Epidermal melanocyte (primary cell): ENCODE measurements around the gene TMCO6.
"Not testable (repeated sequence)": the region's sequence is repeated elsewhere in the genome, so short reads cannot be mapped to it uniquely, and the experiment has no call there.

Source experiments
- DNase-seq: peaks from one replicate; pipeline ENCODE4 v3.0.0; 2011; ENCODE audit warnings: low spot score; ENCODE audit not compliant: insufficient read length

Gene TMCO6

DNA sequence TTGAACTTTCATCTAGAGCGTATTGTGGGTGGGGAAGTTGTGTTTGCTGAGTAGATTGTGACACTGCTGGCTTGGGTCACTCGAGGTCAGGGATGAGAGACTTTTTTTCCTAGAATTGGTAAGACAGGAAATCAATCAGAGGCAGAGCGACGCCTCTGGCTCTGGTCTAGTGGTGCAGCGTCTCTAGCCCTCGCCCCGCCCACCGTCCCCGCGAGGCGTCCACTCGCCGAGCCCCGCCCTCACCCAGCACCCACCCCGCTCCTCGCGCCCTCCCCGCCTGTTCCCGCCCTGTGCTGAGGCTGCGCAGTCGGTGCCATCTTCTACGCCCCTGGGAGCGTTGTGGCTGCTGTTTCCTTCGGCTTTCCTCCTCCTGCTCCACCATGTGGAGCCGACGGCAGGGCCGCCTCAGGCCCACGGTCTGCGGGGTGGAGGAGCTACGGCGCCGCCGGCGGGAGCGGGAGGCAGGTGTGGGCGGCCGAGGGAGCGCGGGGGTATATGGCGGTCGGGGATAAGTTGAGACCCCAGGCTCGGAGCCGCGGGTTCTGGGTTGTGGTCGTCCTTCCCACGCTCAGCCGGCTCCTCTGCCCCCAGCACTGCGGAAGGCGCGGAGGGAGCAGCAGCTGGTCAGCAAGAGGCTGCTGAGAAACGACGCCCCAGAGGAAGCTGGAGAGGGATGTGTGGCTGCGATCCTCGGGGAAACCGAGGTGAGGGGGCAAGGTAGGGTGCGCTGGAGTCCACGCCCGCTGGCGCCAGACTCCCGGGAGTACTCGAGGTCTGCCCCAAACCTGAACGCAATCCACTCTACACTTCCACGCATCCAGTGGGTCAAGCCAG lies at the start of gene TMCO6:
Gene TMCO6 (plus strand): TSS at position 304 of the 834 bp plus-strand sequence. CDS start 77 bp downstream, at position 381.
- DNase-seq, result peak; percentile 92

GRCh38 chr5:140590861-140591260 lies 48.4 kb upstream of the TMCO6 start:
- no peak for DNase-seq

DNA sequence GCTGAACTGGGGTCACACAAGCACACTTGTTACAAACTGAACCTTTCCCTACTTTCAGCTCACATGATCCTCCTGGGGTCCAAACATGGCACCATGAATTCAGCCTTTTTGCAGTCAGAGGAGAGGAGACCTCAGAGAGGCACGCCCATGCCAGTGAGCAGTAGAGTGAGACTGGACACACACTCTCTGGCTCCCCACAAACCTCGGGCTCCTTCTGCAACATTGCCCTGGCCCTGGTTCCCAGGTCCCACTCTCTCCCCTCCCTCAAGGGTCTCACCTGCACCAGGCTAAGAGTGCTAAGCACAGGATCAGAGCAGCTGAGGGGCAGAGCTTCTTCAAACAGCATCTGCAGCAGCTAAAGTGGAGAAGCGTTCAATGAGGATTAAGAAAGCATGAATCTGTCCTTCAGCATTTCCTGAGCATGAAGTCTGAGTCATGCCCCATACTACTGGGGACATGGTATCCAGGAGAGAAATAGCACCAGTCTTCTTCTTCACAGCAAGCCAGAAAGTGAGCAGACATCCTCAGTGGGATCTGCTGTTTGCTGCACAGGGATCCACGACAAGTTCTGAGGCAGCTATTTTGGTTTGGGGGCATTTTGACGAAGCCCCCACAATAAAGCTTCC lies 47.4 kb upstream of the TMCO6 start:
- DNase-seq, result no peak

DNA sequence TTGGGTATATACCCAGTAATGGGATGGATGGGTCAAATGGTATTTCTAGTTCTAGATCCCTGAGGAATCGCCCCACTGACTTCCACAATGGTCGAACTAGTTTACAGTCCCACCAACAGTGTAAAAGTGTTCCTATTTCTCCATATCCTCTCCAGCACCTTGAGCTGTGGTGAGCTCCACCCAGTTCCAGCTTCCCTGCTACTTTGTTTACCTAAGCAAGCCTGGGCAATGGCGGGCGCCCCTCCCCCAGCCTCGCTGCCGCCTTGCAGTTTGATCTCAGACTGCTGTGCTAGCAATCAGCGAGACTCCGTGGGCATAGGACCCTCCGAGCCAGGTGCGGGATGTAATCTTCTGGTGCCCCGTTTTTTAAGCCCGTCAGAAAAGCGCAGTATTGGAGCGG lies 46.2 kb upstream of the TMCO6 start:
- not testable (repeated sequence) for DNase-seq

- no peak for DNase-seq
Observed at GRCh38 chr5:140594169-140594568, 45.1 kb upstream of the TMCO6 start.

DNA sequence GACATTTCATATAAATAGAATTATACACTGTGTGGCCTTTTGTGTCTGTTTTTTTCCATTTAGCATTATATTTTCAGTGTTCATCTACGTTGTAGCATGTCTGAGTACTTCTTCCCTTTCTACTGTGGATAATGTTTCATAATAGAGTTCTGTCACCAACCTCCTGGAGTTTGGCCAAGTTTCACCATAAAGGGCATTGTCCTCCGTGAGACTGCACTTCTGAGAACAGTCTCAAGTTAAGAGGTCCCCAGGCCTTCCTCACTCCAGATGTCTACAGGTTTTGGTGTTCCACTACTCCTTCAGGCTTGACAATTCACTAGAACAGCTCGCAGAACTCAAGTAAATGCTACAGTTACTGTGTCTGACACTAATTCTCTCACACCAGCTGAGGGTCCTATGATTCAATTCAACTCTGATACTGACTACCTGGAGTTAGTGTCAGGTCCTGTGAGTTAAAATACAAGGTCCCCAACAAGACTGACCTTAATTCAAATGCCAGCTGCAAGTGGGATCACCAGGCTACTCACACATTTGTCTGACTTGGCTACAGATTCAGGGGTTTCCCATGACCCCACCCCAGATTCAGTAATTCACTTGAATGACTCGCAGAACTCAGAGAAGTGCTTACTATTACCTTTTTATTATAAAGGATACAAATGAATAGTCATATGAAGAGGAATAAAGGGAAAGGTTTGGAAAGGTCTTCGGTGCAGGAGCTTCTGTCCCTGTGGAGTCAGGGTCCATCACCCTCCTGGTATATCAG lies 43.5 kb upstream of the TMCO6 start:
- no peak for DNase-seq

GRCh38 chr5:140596321-140596741 lies 42.9 kb upstream of the TMCO6 start:
- DNase-seq, result no peak

GRCh38 chr5:140598836-140599235 lies 40.4 kb upstream of the TMCO6 start:
- DNase-seq, result no peak

DNA sequence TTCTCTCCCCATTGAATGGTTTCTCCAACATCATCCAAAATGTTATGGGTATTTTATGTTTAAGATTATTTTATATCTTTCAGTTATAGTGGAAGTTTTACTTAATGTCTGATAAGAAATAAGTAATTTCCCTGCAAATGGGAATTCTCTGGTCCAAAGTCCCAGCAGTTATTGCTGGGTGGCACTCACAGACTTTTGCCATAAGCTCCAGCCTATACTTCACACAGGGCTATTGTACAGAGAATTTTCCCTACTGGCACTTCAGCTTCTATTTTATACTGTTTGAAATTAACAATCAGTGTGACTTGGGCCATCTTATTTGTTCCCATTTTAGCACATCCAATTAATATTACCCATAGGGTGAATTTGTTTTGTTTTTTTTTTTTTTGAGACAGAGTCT lies 39.2 kb upstream of the TMCO6 start:
- no peak for DNase-seq

DNA sequence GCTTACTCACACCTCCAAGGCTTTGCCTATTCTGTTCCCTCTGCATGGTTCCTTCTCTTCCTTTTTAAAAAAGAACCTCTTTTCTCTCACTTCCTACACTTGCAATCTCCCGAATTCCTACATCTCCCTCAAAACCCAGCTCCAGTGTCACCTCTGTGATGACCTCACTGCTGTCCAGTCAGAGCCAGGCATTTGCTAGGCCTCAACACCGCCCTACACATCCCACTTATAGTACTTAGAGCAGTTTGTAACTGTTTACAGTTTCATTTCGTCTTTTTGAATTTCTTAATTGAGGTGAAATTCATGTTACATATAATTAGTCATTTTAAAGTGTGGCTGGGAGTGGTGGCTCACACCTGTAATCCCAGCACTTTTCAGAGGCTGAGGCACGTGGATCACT lies 37.1 kb upstream of the TMCO6 start:
- DNase-seq, result no peak

DNA sequence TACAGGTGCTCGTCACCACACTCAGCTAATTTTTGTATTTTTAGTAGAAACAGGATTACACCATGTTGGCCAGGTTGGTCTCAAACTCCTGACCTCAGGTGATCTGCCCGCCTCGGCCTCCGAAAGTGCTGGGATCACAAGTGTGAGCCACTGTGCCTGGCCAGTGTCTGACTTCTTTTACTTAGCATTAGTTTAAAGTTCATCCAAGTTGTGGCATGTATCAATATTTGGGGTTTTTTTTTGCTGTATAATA lies 35.9 kb upstream of the TMCO6 start:
- not testable (repeated sequence) for DNase-seq

- no peak for DNase-seq
Observed at GRCh38 chr5:140603734-140604133, 35.5 kb upstream of the TMCO6 start.

DNA sequence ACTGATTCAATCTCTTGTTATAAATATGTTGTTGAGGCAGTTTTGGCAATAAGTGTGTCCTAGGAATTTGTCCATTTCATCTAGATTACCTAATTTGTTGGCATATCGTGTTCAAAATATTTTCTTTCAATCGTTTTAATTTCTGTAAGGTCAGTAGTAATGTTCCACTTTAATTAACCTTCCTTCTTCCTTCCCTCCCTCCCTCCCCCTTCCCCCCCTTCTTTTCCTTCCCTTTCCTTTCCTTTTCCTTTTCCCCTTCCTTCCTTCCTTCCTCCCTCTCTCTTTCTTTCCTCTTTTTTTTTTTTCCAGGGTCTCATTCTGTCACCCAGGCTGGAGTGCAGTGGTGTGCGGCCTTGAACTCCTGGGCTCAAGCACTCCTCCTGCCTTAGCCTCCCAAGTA lies 33.4 kb upstream of the TMCO6 start:
- DNase-seq, result no peak

DNA sequence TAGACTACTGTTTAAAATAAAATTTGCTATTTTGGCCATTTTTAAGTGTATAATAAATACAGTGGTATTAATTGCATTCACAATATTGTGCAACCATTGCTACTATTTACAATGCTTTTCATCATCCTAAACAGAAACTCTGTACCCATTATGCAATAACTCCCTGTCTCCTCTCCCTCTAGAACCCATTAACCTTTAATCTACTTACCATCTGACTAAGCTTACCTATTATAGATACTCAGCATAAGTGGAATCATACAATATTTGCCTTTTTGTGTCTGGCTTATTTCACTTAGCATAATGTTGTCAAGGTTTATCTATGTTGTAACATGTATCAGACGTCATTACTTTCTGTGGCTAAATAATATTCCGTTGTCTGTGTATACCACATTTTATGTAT lies 32.2 kb upstream of the TMCO6 start:
- DNase-seq, result no peak

- no peak for DNase-seq
Observed at GRCh38 chr5:140608722-140609121, 30.5 kb upstream of the TMCO6 start.

DNA sequence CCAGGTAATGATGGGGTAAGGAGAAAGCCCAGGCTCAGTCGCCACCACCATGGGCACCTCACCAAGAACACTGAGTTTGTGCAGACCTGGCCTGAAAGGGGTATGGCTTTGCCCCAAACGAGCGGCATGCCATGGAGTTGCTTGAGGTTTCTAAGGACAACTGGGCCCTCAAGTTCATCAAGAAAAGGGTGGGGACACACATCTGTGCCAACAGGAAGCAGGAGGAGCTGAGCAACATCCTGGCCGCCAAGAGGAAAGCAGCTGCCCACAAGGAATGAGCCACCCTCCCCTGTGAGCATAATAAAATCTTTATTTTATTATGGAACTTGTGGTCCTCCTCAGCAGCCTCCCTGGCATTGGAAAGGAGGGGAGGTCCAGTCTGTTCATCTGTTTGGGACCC lies 30.1 kb upstream of the TMCO6 start:
- DNase-seq, result no peak

- no peak for DNase-seq
Observed at GRCh38 chr5:140611020-140611521, 28.2 kb upstream of the TMCO6 start.

DNA sequence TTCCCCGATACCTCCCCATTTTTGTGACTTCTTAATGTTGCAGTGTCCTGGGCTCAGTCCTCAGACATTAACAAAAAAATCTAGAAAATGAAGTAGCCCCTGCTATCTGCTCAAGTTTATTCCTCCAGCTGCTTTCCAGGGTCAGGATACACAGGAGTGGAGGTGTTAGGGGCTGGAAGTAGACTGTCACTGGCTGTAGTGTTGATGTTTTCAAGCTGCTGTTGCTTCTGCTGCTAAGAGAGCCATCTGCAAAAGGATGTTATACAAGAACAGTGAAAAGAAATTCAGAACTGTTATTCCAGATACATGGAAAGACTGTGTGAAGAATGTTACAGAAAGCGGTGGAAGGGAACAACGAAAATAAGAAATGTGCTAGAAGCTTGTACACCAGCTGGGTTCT lies 16.9 kb upstream of the TMCO6 start:
- DNase-seq, result no peak

DNA sequence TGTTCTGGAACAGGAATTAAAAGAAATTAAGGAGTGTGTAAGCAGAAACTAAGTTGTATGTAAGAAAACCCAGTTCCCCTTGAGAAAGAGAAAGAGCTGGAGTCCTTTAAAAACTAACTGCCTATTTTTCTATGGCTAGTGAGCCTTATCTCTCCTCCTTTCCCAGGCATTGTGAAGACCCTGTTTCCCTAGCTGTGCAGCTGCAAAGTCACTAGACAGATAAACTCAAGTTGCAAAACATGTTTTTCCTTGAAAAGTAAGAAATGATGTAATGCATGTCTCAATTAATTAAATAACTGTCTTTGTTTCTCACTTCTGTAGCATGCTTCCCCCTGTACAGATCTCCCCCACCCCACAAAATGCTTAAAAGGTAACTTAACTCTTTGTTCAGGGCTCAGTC lies 16.2 kb upstream of the TMCO6 start:
- DNase-seq, result not testable (repeated sequence)

GRCh38 chr5:140624886-140625285 lies 14.4 kb upstream of the TMCO6 start:
- DNase-seq, result not testable (repeated sequence)

DNA sequence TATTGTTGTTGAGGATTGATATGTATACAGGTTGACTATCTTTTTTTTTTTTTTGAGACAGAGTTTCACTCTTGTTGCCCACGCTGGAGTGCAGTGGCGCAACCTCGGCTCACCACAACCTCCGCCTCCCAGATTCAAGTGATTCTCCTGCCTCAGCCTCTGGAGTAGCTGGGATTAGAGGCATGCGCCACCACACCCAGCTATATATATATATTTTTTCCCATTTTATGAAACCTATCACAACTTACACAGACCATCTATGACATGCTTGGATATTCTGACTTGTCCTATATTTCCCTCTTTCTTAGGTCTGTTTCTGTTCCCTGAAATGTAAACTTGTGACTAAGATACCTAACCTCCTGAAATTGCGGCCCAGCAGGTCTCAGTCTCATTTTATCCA lies 11.3 kb upstream of the TMCO6 start:
- no peak for DNase-seq

DNA sequence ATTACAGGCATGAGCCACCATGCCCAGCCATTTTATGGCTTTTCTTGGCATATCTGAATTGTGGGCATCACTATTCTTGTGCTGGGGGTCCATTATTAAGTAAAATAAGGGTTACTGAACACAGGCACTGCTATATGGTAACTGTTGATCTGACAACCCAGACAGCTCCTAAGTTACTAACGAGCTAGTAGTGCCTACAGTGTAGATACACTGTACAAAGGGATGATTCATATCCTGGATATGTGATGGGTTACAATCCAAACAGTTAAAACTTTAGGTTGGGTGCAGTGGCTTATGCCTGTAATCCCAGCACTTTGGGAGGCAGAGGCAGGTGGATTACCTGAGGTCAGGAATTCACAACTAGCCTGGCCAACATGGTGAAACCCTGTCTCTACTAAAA lies 10.5 kb upstream of the TMCO6 start:
- no peak for DNase-seq
